AG09319 (cell line): ENCODE measurements around the gene TLL2.

ENCODE experiments used
- DNase-seq: peaks from one replicate; pipeline ENCODE4 v3.0.0-alpha.2; 2010; ENCODE audit warnings: low read depth; ENCODE audit errors: extremely low read depth
- CTCF ChIP-seq: IDR thresholded peaks from 2 replicates; pipeline ENCODE4 v1.5.1; 2011; ENCODE audit warnings: low read depth, mild to moderate bottlenecking, inconsistent platforms, low read length, moderate library complexity

The TLL2 gene

GRCh38 chr10:96440361-96441292 is 73.1 kb downstream of the TLL2 start:
- no peak for DNase-seq
- no peak for TF ChIP-seq CTCF

GRCh38 chr10:96439725-96440124 is 74.0 kb downstream of the TLL2 start:
- DNase-seq: no peak
- TF ChIP-seq CTCF: no peak

GRCh38 chr10:96436035-96436434 is 77.7 kb downstream of the TLL2 start:
- no peak for TF ChIP-seq CTCF

GRCh38 chr10:96431211-96431970 is 82.3 kb downstream of the TLL2 start:
- no peak for TF ChIP-seq CTCF
- DNase-seq: no peak

More at GRCh38 chr10:96436035-96436434, 77.7 kb downstream of the TLL2 start:
- no peak for DNase-seq

GRCh38 chr10:96427291-96427690 is 86.4 kb downstream of the TLL2 start:
- DNase-seq: no peak
- TF ChIP-seq CTCF: no peak

GRCh38 chr10:96422525-96422924 is 91.2 kb downstream of the TLL2 start:
- DNase-seq: no peak
- no peak for TF ChIP-seq CTCF

- no peak for DNase-seq
These were observed 91.7 kb downstream of the TLL2 start for GRCh38 chr10:96421995-96422394.

More at GRCh38 chr10:96421995-96422394, 91.7 kb downstream of the TLL2 start:
- no peak for TF ChIP-seq CTCF
